HFFc6 (cell line): Measurements from ENCODE around the gene ARHGEF25. TPM values are rescaled to one million over a fixed set of nuclear protein-coding genes. Genes with fewer than 3 reads are reported as not detected.

ENCODE experiments used
- DNase-seq: peaks from one replicate; pipeline ENCODE4 v3.0.0-alpha.2; 2018
- H3K27ac Mint-ChIP-seq: 2 replicates; pipeline ENCODE4 v1.8.0; 2020; ENCODE audit warnings: mild to moderate bottlenecking, mixed read lengths
- H3K27me3 Mint-ChIP-seq: 2 replicates; pipeline ENCODE4 v1.8.0; 2021; ENCODE audit warnings: mild to moderate bottlenecking, moderate library complexity, mixed read lengths; ENCODE audit not compliant: insufficient read depth
- H3K36me3 Mint-ChIP-seq: 2 replicates; pipeline ENCODE4 v1.8.0; 2021; ENCODE audit warnings: low read depth, mixed read lengths
- H3K4me1 Mint-ChIP-seq: 2 replicates; pipeline ENCODE4 v1.8.0; 2020; ENCODE audit warnings: low read depth, mixed read lengths
- H3K4me3 Mint-ChIP-seq: 2 replicates; pipeline ENCODE4 v1.8.0; 2020; ENCODE audit warnings: mild to moderate bottlenecking, moderate library complexity, mixed read lengths
- H3K9me3 Mint-ChIP-seq: 2 replicates; pipeline ENCODE4 v1.8.0; 2020; ENCODE audit warnings: mild to moderate bottlenecking, mixed read lengths
- CTCF ChIP-seq: fragments of 200-600 bp; sonication (generic); IDR thresholded peaks from 2 replicates; pipeline ENCODE4 v1.5.0; 2021; ENCODE audit warnings: antibody characterized with exemption, mild to moderate bottlenecking
- total RNA-seq, 6 experiments: library from RNA; stranded (reverse); fragmentation: NEBNext Ultra II Directional; extraction: Animal tissue kit (Norgen Biotek cat#: 25700); gene quantifications; 2 replicates in 1 of 6; 3 replicates in 5 of 6; pipeline ENCODE4 v1.2.3, GENCODE V29; 2021

The ARHGEF25 gene
- total RNA-seq, 6 experiments from 2014 or later = 10.2 to 21.9 (median 11.9) TPM

- no peak for DNase-seq
- Mint-ChIP-seq H3K4me1 (peaks cover 21% of the 10 kb centered on the region), H3K36me3 (no peaks in the 10 kb centered on the region; the same call in 1 of the 2 replicates), H3K27me3 (peaks cover 3% of the 10 kb centered on the region; the same call in 1 of the 2 replicates), H3K27ac (peak overlapping the region; percentile 91; the same call in 1 of the 2 replicates), H3K4me3 (peak overlapping the region; percentile 90), H3K9me3 (no peaks in the 10 kb centered on the region)
- TF ChIP-seq CTCF = no peak
Observed at GRCh38 chr12:57603324-57603723, 7.9 kb upstream of the ARHGEF25 start.

DNA sequence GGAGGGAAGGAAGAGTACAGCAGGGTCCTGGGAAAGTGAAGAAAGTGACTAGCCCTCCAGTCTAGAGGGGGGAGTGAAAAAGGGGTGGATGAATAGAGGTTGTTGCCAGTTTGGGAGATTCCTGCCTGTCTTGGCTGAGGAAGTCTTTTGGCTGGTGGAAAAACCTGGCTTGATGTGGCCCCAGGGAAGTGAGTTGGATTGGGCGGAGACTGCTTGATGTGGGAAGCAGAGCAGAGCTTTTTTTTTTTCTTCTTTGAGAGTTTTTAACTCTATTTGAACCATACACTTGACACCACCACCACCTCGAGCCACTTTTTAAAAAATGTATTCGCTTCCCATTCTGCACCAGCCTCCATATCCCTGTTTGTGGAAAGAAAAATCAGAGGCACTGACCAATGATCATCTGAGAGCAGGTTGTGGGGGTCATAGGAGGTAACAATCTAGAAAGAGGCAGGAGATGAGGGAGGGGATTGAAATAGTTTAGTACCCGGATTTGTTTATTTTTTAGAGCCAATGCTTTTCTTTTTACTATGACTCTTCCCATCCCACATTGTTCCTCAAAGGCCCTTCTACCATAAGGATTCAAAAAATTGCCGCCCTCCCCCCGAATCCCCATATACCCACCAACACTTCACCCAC lies 7.3 kb upstream of the ARHGEF25 start:
- TF ChIP-seq CTCF = no peak
- H3K27ac Mint-ChIP-seq = peak overlapping the region; percentile 91
- peaks cover 21% of the 10 kb centered on the region for H3K4me1 Mint-ChIP-seq
- H3K36me3 Mint-ChIP-seq = no peaks in the 10 kb centered on the region; the same call in 1 of the 2 replicates
- peaks cover 3% of the 10 kb centered on the region; the same call in 1 of the 2 replicates for H3K27me3 Mint-ChIP-seq
- DNase-seq = peak; percentile 45
- H3K4me3 Mint-ChIP-seq = peak overlapping the region; percentile 90
- no peaks in the 10 kb centered on the region for H3K9me3 Mint-ChIP-seq

DNA sequence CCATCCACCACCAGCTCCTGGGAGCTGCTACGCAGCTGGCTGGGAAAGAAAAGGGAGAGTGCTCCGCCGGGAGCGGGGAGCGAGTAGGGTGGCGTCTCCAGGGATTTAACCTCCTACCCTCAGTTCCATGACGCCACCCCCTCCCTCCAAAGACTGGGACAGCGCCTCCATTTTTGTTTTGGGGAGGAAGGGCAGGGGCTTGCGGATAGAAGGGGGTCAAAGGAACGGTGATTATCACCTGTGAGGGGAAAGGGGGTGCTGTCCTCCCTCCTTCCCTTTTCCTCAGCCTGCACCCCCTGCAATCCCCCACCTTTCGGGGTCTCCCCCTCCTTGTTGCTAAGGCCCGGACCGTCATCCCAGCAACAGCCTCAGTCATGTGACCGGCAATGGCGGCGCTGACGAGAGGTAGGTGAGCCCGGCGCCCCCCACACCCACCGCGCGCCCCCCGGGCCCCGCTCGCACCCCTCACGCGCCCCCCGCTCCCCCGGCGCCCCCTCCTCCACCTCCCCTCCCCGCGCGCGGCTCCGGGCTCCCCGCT lies 6.7 kb upstream of the ARHGEF25 start, which contains the start of gene DTX3:
TSS of gene DTX3 (plus strand) at position 371 of the 538 bp plus-strand sequence. CDS start 1,694 bp downstream, outside the sequence.
- Mint-ChIP-seq H3K36me3 (no peaks in the 10 kb centered on the region; the same call in 1 of the 2 replicates), H3K9me3 (no peaks in the 10 kb centered on the region), H3K27ac (peak within 1 kb of the TSS; percentile 91), H3K4me1 (peaks cover 21% of the 10 kb centered on the region), H3K27me3 (peaks cover 3% of the 10 kb centered on the region), H3K4me3 (peak within 1 kb of the TSS; percentile 90)
- no peak; the same call in 1 of the 2 replicates for TF ChIP-seq CTCF
- DNase-seq = no peak

GRCh38 chr12:57604992-57605810 lies 6.0 kb upstream of the ARHGEF25 start:
- TF ChIP-seq CTCF = no peak
- no peak for DNase-seq
- H3K27ac Mint-ChIP-seq = peak overlapping the region; percentile 91
- peak overlapping the region; percentile 90 for H3K4me3 Mint-ChIP-seq
- H3K36me3 Mint-ChIP-seq = no peaks in the 10 kb centered on the region; the same call in 1 of the 2 replicates
- peaks cover 22% of the 10 kb centered on the region for H3K4me1 Mint-ChIP-seq
- no peaks in the 10 kb centered on the region for H3K9me3 Mint-ChIP-seq
- H3K27me3 Mint-ChIP-seq = peaks cover 3% of the 10 kb centered on the region

GRCh38 chr12:57605811-57606311 lies 5.4 kb upstream of the ARHGEF25 start:
- TF ChIP-seq CTCF = no peak
- Mint-ChIP-seq H3K27ac (peak overlapping the region; percentile 91), H3K36me3 (no peaks in the 10 kb centered on the region; the same call in 1 of the 2 replicates), H3K4me1 (peaks cover 26% of the 10 kb centered on the region), H3K9me3 (no peaks in the 10 kb centered on the region), H3K4me3 (peak overlapping the region; percentile 90), H3K27me3 (peaks cover 4% of the 10 kb centered on the region)
- no peak for DNase-seq
